ENCODE results near the gene PRELID1. TPM values are rescaled to one million over a fixed set of nuclear protein-coding genes. Genes with fewer than 3 reads are reported as not detected.
A peak's percentile ranks its signal among the peaks of the same experiment; 100 is the strongest.

The PRELID1 gene
- total RNA-seq, 2 donors from 2014 or later, result 63.3 to 91.8 TPM

DNA sequence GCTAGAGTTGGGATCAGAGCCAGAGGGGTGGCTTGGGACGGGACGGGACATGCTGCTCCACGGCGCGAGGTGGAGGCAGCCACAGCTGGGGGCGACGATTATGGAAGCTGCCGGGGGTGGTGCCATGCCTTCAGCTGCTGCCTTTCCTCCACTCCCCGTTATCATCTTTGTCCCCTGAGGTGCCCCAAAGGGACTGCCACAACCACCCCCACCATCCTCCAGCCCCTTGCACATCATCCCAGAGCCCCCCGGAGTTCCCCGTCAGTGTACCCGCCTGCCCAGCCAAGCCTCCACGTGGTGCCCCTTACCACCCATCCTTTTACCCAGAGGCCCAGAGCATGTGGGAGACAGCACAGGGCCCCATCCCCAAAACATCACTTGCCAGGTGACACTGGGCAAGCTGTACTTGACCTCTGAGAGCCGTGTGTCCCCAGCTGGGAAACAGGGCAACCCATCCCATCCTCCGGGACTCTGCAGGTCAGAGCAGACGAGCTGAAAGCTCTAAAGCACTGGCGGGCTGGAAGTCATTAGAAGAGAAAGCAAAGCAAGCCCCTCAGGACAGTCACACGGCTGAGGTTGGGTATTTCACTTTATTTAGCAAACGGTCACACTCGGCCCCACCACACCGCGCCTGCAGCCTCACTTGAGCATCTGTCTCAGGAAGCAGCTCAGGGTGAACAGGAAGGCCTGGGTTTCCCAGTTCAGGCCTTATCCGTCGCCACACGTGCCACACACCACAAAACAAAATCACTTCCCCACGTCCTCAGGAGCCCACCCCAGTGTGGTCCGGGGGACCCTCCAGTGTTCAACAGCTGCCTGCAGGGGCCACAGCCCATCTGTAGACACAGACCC is 27.6 kb downstream of the PRELID1 start:
- Histone ChIP-seq H3K9me3 (no peaks in the 10 kb centered on the region), H3K27me3 (no peaks in the 10 kb centered on the region), H3K4me1 (peaks cover 35% of the 10 kb centered on the region), H3K4me3 (no peak overlapping the region), H3K27ac (peak overlapping the region in 2 of 4 donors; percentile 17 to 51), H3K36me3 (replicated peaks in 1 of 2; ENCODE audit: insufficient read depth in 1 of 2, low read depth in 2 of 2) (peaks cover 10 to 23% of the 10 kb centered on the region in 2 donors)
- no peak for TF ChIP-seq POLR2A (IDR thresholded peaks at IDR 0.05)
- TF ChIP-seq, protein P1, sequence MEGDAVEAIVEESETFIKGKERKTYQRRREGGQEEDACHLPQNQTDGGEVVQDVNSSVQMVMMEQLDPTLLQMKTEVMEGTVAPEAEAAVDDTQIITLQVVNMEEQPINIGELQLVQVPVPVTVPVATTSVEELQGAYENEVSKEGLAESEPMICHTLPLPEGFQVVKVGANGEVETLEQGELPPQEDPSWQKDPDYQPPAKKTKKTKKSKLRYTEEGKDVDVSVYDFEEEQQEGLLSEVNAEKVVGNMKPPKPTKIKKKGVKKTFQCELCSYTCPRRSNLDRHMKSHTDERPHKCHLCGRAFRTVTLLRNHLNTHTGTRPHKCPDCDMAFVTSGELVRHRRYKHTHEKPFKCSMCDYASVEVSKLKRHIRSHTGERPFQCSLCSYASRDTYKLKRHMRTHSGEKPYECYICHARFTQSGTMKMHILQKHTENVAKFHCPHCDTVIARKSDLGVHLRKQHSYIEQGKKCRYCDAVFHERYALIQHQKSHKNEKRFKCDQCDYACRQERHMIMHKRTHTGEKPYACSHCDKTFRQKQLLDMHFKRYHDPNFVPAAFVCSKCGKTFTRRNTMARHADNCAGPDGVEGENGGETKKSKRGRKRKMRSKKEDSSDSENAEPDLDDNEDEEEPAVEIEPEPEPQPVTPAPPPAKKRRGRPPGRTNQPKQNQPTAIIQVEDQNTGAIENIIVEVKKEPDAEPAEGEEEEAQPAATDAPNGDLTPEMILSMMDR (IDR thresholded peaks at IDR 0.05), result no peak
- ATAC-seq, result no peak
- intact Hi-C loops (cut with DNase I), result no loop called here
- no peak for DNase-seq
- 81 to 95% methylated on average over 24 to 27 of the region's 27 CpGs for WGBS, 2 donors

DNA sequence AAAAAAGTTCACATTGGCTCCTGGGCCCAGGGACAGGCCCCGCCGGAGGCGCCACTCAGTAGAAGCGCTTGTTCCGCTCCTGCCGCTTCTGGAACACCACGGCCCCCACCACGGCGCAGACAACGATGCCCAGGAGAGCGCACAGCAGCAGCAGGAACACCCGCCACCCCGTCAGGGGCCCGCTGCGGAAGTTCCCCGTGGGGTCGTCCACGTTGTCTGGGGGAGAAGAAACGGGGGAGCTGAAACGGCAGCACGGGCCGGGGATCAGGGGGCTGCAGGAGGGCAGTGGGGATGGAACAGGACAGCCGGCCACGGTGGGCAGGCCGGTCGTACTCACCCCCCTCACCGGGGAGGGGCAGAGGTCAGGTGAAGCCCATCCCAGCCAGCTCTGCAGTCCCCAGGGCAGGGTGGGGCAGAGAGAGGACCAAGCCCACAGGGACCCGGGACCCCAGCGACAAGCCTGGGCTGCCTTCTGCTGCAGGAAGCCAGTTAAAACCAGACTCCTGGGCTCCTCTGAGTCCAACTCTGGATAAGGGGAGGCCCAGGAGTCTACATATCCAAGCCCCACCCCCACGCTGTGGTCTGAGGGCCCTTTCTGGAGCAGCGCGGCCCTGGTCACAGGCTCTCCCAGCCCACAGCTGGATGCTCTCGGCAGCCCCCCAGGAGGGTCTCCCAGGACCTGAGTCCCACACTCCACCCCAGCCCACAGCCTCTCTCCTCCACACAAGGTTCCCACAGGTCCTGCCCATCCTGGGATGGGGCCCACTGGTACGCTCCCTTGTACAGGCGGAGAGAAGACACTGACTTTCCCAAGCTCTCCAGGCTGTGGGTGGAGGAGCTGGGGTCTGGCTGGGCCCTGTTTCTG is 28.7 kb downstream of the PRELID1 start:
- no peak for TF ChIP-seq POLR2A (IDR thresholded peaks at IDR 0.05)
- TF ChIP-seq, protein P1 (IDR thresholded peaks at IDR 0.05), result no peak
- no peak overlapping the region for H3K4me3 ChIP-seq
- no peaks in the 10 kb centered on the region for H3K27me3 ChIP-seq
- 86 to 93% methylated on average over 29 to 35 of the region's 35 CpGs for WGBS, 2 donors
- no peak overlapping the region for H3K27ac ChIP-seq
- no peaks in the 10 kb centered on the region for H3K9me3 ChIP-seq
- ATAC-seq, result no peak
- intact Hi-C loops (cut with DNase I), result no loop called here
- DNase-seq, result no peak
- peaks cover 17 to 34% of the 10 kb centered on the region in 2 donors for H3K36me3 ChIP-seq (replicated peaks in 1 of 2; ENCODE audit: insufficient read depth in 1 of 2, low read depth in 2 of 2)
- H3K4me1 ChIP-seq, result peaks cover 26% of the 10 kb centered on the region

DNA sequence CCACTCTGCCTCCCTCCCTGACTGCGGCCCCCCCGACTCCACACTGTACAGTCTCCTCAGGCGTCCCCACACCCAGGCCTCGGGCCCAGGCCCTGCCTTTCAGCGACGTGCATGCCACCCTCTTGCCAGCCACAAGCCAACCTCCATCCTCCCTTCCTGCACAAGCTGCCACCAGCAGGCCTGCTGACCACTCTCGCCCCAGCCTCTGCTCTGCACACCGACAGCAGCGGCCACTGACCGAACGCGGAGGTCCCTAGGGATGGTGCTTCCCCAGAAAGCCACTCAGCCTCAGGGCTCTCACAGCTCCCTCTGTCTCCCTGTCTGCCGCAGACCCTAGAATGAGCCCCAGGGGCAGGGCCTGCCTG is 29.3 kb downstream of the PRELID1 start:
- Histone ChIP-seq H3K9me3 (no peaks in the 10 kb centered on the region), H3K36me3 (replicated peaks in 1 of 2; ENCODE audit: insufficient read depth in 1 of 2, low read depth in 2 of 2) (peaks cover 17 to 35% of the 10 kb centered on the region in 2 donors), H3K4me3 (no peak overlapping the region), H3K27me3 (no peaks in the 10 kb centered on the region), H3K4me1 (peaks cover 20% of the 10 kb centered on the region), H3K27ac (no peak overlapping the region)
- TF ChIP-seq POLR2A (IDR thresholded peaks at IDR 0.05), result no peak
- TF ChIP-seq, protein P1 (IDR thresholded peaks at IDR 0.05), result no peak
- ATAC-seq, result no peak
- intact Hi-C loops (cut with DNase I), result no loop called here
- DNase-seq, result no peak
- 87 to 96% methylated on average over 7 to 11 of the region's 13 CpGs for WGBS, 2 donors

DNA sequence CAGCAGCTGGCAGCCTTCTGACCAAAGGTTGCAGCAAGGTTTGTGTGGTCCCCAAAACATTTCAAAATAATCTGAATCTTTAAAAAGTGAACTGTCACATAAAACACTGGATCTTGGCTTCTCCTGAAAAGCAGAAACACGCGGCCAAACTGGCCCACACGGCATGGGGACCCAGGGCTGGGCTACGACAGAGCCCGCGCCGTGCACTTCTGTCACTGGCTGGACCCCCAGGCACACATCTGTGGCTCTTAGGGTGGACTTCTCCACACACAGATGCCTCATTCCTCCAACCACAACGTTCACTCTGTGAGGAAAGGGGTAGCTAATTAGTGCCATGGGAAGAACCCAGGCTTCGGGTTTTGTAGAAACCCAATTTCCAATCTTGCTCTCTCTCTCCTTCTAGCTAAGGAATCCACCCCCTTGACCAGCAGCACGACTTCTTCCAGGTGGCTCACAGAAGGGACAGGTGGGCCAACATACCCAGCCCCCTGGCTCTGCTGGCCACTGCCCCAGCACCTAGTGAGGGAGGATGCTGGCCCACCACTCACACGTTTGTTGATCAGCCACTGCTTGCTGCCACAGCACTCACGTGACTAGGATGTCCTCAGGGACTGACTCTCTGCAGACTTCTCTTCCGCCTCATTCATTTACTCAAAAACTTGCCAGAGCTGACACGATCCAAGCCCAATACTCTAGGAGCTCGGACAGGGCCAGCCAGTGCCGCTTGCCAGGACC is 30.0 kb downstream of the PRELID1 start:
- ATAC-seq (no peak), DNase-seq (no peak)
- no peak overlapping the region for H3K27ac ChIP-seq
- no peaks in the 10 kb centered on the region for H3K9me3 ChIP-seq
- no peak for TF ChIP-seq POLR2A (IDR thresholded peaks at IDR 0.05)
- TF ChIP-seq, protein P1 (IDR thresholded peaks at IDR 0.05), result no peak
- no peaks in the 10 kb centered on the region for H3K27me3 ChIP-seq
- H3K36me3 ChIP-seq (replicated peaks in 1 of 2; ENCODE audit: insufficient read depth in 1 of 2, low read depth in 2 of 2), result peaks cover 17 to 39% of the 10 kb centered on the region in 2 donors
- intact Hi-C loops (cut with DNase I), result no loop called here
- 88 to 91% methylated on average over 13 to 15 of the region's 16 CpGs for WGBS, 2 donors
- no peak overlapping the region for H3K4me3 ChIP-seq
- peaks cover 13% of the 10 kb centered on the region for H3K4me1 ChIP-seq
